K562 (cell line): ENCODE data around the gene PCK2. TPM values are rescaled to one million over a fixed set of nuclear protein-coding genes. Genes with fewer than 3 reads are reported as not detected.

Source experiments
- BDP1 ChIP-seq: IDR thresholded peaks from 3 replicates; pipeline ENCODE4 v1.6.1; 2011; ENCODE audit not compliant: insufficient read length, insufficient read depth
- MAFF ChIP-seq: IDR thresholded peaks from 2 replicates; pipeline ENCODE4 v1.6.1; 2012; ENCODE audit warnings: low read length, improper control_type of control experiment
- NFRKB ChIP-seq: fragments of 450-650 bp; IDR thresholded peaks from 2 replicates; pipeline ENCODE4 v1.6.1; 2016; ENCODE audit warnings: low read depth
- TARDBP ChIP-seq: fragments of 450-650 bp; IDR thresholded peaks from 2 replicates; pipeline ENCODE4 v1.6.1; 2016
- YBX1 ChIP-seq: fragments of 450-650 bp; IDR thresholded peaks from 2 replicates; pipeline ENCODE4 v1.7.1; 2016; ENCODE audit warnings: mild to moderate bottlenecking
- ZKSCAN1 ChIP-seq: fragments of 150-350 bp; IDR thresholded peaks from 2 replicates; pipeline ENCODE4 v1.6.1; 2016; ENCODE audit warnings: low read depth, low read length
- ZNF282 ChIP-seq: sonication (generic); formaldehyde crosslinking; IDR thresholded peaks from 2 replicates; pipeline ENCODE4 v1.8.1; 2023; ENCODE audit warnings: missing genetic modification reagents
- ZNF384 ChIP-seq: IDR thresholded peaks from 2 replicates; pipeline ENCODE4 v1.6.1; 2012; ENCODE audit warnings: low read depth, low read length, improper control_type of control experiment
- ZNF584 ChIP-seq: fragments of 200-800 bp; sonication (Bioruptor generic); IDR thresholded peaks from 2 replicates; pipeline ENCODE4 v1.6.1; 2016; ENCODE audit warnings: low read depth, mild to moderate bottlenecking, missing genetic modification characterization, missing compliant biosample characterization
- ZNF644 ChIP-seq: fragments of 200-800 bp; sonication (Bioruptor generic); IDR thresholded peaks from 2 replicates; pipeline ENCODE4 v1.6.1; 2016; ENCODE audit warnings: low read depth, missing genetic modification characterization, missing compliant biosample characterization
- polyA plus RNA-seq, 8 experiments: library from polyadenylated mRNA; depleted of rRNA in 4 of 8; stranded (reverse) in 5 of 8; unstranded in 3 of 8; fragments of >200 nt; fragmentation: Nextera tagmentation in 2 of 8; fragmentation: Illumina TruSeq in 1 of 8; extraction: Ambion mirVana in 2 of 8; extraction: Trizol in 1 of 8; gene quantifications; 2 replicates each; pipeline versions ENCODE4 v1.2.1 to v1.2.3, GENCODE V29; 2011 to 2014; ENCODE audit warnings: inconsistent platforms in 1 of 8, missing spikeins in 1 of 8
- total RNA-seq, 7 experiments: library from RNA; depleted of rRNA in 6 of 7; stranded (reverse); fragments of >200 nt in 6 of 7; fragmentation: Illumina TruSeq in 2 of 7; extraction: Trizol in 2 of 7; gene quantifications; 2 replicates each; pipeline versions ENCODE4 v1.2.1 to v1.2.3, GENCODE V29; 2011 to 2021; ENCODE audit warnings: low replicate concordance in 1 of 7
- TF ChIP-seq, protein P1 (sequence below): fragments of 250-450 bp; sonication (Bioruptor Pico); IDR thresholded peaks from 2 replicates; pipeline ENCODE4 v1.4.0; 2020
- TF ChIP-seq, protein P2 (sequence below): fragments of 250-450 bp; sonication (Bioruptor Pico); IDR thresholded peaks from 2 replicates; pipeline ENCODE4 v1.5.0; 2021
- TF ChIP-seq, protein P3 (sequence below), 2 experiments: fragments of 450-650 bp; conservative IDR thresholded peaks; 2 replicates each; pipeline ENCODE4 v1.6.1; 2017; ENCODE audit warnings: mild to moderate bottlenecking in 2 of 2, moderate library complexity in 2 of 2
- TF ChIP-seq, protein P4 (sequence below): fragments of 250-450 bp; sonication (Bioruptor Pico); IDR thresholded peaks from 2 replicates; pipeline ENCODE4 v1.5.1; 2021; ENCODE audit warnings: mild to moderate bottlenecking
- TF ChIP-seq, protein P5 (sequence below): fragments of 450-650 bp; IDR thresholded peaks from 2 replicates; pipeline ENCODE4 v1.6.1; 2016; ENCODE audit warnings: borderline replicate concordance

PCK2 gene
- total and polyA plus RNA-seq, 9 of the 15 experiments (the other 6 are each of a cell fraction or from before 2014, with no cell fraction given) = 3.3 to 60.9 (median 30.4) TPM

DNA sequence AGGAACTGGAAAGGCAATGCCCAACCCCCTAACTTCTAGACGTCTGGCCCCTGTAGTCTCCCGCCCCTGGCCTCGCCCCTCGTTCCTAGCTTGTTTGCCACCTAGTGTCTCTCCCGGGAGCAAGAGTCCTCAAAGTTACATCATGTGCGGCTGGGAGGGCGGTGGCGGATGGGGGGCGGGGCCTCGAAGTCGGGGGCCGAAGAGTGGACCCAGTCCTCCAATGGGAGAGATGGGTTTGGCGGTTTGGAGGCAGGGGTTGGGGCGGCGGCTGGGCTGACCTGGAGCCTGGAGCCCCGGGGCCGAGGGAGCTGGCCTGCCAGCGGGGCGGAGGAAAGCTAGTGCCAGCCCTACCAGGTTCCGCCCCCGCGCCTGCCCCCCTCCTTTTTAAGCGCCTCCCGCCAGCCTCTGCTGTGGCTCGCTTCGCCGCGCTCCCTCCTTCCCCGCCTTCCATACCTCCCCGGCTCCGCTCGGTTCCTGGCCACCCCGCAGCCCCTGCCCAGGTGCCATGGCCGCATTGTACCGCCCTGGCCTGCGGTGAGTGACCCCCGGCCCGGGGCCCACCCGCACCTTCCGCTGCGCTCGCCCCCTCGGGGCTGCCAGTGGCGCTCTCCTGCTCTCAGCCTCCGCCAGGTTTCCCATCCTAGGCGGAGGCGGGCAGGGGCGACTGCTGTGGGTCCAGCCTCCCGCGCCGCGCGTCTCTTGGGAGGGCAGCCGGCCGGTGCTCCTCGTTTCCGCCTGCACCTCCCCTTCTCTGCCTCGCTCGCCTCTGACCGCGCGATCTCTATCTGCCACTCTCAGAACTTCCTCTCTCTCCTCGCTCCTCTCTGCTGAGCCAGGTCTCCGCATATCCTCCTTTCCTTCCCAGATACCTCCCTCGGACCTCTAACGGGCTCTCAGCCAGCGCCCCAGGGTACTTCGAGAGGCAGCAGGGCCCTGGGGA is at the start of gene PCK2 (continued):
- TF ChIP-seq, protein P1, sequence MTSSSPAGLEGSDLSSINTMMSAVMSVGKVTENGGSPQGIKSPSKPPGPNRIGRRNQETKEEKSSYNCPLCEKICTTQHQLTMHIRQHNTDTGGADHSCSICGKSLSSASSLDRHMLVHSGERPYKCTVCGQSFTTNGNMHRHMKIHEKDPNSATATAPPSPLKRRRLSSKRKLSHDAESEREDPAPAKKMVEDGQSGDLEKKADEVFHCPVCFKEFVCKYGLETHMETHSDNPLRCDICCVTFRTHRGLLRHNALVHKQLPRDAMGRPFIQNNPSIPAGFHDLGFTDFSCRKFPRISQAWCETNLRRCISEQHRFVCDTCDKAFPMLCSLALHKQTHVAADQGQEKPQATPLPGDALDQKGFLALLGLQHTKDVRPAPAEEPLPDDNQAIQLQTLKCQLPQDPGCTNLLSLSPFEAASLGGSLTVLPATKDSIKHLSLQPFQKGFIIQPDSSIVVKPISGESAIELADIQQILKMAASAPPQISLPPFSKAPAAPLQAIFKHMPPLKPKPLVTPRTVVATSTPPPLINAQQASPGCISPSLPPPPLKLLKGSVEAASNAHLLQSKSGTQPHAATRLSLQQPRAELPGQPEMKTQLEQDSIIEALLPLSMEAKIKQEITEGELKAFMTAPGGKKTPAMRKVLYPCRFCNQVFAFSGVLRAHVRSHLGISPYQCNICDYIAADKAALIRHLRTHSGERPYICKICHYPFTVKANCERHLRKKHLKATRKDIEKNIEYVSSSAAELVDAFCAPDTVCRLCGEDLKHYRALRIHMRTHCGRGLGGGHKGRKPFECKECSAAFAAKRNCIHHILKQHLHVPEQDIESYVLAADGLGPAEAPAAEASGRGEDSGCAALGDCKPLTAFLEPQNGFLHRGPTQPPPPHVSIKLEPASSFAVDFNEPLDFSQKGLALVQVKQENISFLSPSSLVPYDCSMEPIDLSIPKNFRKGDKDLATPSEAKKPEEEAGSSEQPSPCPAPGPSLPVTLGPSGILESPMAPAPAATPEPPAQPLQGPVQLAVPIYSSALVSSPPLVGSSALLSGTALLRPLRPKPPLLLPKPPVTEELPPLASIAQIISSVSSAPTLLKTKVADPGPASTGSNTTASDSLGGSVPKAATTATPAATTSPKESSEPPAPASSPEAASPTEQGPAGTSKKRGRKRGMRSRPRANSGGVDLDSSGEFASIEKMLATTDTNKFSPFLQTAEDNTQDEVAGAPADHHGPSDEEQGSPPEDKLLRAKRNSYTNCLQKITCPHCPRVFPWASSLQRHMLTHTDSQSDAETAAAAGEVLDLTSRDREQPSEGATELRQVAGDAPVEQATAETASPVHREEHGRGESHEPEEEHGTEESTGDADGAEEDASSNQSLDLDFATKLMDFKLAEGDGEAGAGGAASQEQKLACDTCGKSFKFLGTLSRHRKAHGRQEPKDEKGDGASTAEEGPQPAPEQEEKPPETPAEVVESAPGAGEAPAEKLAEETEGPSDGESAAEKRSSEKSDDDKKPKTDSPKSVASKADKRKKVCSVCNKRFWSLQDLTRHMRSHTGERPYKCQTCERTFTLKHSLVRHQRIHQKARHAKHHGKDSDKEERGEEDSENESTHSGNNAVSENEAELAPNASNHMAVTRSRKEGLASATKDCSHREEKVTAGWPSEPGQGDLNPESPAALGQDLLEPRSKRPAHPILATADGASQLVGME (CRISPR knock-in tag) = 0 out of 2 replicates have a peak, but pooled peaks have one; percentile 51
- no peak for TF ChIP-seq ZNF282 (CRISPR knock-in tag)
- TF ChIP-seq, protein P2, sequence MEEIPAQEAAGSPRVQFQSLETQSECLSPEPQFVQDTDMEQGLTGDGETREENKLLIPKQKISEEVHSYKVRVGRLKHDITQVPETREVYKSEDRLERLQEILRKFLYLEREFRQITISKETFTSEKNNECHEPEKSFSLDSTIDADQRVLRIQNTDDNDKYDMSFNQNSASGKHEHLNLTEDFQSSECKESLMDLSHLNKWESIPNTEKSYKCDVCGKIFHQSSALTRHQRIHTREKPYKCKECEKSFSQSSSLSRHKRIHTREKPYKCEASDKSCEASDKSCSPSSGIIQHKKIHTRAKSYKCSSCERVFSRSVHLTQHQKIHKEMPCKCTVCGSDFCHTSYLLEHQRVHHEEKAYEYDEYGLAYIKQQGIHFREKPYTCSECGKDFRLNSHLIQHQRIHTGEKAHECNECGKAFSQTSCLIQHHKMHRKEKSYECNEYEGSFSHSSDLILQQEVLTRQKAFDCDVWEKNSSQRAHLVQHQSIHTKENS (CRISPR knock-in tag) = no peak
- TF ChIP-seq, protein P3, sequence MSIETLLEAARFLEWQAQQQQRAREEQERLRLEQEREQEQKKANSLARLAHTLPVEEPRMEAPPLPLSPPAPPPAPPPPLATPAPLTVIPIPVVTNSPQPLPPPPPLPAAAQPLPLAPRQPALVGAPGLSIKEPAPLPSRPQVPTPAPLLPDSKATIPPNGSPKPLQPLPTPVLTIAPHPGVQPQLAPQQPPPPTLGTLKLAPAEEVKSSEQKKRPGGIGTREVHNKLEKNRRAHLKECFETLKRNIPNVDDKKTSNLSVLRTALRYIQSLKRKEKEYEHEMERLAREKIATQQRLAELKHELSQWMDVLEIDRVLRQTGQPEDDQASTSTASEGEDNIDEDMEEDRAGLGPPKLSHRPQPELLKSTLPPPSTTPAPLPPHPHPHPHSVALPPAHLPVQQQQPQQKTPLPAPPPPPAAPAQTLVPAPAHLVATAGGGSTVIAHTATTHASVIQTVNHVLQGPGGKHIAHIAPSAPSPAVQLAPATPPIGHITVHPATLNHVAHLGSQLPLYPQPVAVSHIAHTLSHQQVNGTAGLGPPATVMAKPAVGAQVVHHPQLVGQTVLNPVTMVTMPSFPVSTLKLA (conservative IDR thresholded peaks at IDR 0.05) = no peak; a peak in 1 of 4 replicates
- TF ChIP-seq TARDBP = no peak
- TF ChIP-seq, protein P4, sequence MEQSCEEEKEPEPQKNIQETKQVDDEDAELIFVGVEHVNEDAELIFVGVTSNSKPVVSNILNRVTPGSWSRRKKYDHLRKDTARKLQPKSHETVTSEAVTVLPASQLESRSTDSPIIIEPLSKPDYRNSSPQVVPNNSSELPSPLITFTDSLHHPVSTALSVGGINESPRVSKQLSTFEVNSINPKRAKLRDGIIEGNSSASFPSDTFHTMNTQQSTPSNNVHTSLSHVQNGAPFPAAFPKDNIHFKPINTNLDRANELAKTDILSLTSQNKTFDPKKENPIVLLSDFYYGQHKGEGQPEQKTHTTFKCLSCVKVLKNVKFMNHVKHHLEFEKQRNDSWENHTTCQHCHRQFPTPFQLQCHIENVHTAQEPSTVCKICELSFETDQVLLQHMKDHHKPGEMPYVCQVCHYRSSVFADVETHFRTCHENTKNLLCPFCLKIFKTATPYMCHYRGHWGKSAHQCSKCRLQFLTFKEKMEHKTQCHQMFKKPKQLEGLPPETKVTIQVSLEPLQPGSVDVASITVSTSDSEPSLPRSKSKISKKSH (CRISPR knock-in tag) = no peak
- no peak for TF ChIP-seq ZKSCAN1
- TF ChIP-seq BDP1 = no peak
- TF ChIP-seq YBX1 = no peak
- no peak for TF ChIP-seq MAFF
- 0 out of 2 replicates have a peak, but pooled peaks have one; percentile 23 for TF ChIP-seq ZNF584 (CRISPR knock-in tag)
- TF ChIP-seq ZNF384 = no peak
- TF ChIP-seq ZNF644 (tag) = no peak
- TF ChIP-seq NFRKB = peak; percentile 35
- TF ChIP-seq, protein P5, sequence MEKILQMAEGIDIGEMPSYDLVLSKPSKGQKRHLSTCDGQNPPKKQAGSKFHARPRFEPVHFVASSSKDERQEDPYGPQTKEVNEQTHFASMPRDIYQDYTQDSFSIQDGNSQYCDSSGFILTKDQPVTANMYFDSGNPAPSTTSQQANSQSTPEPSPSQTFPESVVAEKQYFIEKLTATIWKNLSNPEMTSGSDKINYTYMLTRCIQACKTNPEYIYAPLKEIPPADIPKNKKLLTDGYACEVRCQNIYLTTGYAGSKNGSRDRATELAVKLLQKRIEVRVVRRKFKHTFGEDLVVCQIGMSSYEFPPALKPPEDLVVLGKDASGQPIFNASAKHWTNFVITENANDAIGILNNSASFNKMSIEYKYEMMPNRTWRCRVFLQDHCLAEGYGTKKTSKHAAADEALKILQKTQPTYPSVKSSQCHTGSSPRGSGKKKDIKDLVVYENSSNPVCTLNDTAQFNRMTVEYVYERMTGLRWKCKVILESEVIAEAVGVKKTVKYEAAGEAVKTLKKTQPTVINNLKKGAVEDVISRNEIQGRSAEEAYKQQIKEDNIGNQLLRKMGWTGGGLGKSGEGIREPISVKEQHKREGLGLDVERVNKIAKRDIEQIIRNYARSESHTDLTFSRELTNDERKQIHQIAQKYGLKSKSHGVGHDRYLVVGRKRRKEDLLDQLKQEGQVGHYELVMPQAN = 0 out of 2 replicates have a peak, but pooled peaks have one; percentile 39
